ENCODE results near the gene THAP8.
A peak's percentile ranks its signal among the peaks of the same experiment; 100 is the strongest.

THAP8 gene

DNA sequence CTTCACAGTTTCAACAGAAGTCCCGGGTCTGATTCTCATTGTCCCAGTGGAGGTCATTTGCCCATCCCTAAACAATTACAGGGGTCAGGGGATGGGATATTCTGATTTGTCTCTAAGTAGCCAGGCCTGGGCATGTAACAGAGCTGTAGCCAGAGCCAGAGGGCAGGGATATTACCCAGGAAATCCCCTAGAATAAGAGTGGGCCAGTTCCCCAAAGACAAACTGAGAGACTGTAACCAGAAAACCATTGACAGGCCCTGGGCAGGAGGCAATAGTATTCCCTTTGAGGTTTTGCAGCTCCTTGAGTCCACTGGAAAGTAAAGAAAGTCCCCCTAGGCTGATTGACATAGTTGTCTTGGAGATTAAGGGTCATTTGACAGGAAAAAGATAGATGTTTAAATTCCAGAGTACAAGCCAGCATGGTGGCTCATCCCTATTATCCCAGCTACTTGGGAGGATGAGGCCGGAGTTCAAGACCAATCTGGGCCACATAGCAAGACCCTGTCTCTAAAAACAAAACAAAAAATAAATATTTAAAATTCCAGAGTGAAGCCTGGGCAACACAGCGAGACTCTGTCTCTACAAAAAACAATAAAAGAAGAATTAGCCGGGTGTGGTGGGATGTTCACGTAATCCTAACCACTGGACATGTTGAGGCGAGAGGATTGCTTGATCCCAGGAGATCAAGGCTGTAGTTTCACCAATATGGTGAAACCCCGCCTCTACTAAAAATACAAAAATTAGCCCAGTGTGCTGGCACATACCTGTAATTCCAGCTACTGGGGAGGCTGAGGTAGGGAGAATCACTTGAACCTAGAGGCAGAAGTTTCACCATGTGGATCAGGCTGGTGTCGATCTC is 60.9 kb downstream of the THAP8 start:
- DNase-seq = no peak

DNA sequence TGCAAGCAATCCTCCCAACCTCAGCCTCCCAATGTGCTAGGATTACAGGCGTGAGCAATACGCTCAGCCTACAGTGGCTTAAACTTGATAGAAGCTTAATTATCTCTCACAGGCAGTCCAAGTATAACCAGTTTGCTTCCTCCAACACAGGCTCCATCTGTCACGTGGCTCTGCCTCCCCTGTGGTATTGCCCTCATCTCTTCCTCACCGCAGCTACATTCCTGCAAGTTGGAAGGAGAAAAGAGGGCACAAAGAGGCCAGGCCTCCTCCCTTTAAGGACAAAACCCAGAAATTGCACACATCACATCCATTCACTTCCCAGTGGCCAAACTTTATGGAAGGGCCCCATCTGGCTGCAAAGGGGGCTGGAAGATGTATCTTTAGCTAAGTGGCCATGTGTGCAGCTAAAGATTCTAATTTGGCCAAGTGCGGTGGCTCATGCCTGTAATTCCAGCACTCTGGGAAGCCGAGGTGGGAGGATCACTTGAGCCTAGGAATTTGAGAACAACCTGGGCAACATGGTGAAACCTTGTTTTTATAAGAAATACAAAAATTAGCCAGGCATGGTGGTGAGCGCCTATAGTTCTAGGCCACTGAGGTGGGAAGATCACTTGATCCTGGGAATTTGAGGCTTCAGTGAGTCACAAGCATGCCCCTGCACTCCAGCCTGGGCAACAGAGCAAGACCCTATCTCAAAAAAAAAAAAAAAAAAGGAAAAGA is 62.2 kb downstream of the THAP8 start:
- DNase-seq = peak; percentile 74 to 79

DNA sequence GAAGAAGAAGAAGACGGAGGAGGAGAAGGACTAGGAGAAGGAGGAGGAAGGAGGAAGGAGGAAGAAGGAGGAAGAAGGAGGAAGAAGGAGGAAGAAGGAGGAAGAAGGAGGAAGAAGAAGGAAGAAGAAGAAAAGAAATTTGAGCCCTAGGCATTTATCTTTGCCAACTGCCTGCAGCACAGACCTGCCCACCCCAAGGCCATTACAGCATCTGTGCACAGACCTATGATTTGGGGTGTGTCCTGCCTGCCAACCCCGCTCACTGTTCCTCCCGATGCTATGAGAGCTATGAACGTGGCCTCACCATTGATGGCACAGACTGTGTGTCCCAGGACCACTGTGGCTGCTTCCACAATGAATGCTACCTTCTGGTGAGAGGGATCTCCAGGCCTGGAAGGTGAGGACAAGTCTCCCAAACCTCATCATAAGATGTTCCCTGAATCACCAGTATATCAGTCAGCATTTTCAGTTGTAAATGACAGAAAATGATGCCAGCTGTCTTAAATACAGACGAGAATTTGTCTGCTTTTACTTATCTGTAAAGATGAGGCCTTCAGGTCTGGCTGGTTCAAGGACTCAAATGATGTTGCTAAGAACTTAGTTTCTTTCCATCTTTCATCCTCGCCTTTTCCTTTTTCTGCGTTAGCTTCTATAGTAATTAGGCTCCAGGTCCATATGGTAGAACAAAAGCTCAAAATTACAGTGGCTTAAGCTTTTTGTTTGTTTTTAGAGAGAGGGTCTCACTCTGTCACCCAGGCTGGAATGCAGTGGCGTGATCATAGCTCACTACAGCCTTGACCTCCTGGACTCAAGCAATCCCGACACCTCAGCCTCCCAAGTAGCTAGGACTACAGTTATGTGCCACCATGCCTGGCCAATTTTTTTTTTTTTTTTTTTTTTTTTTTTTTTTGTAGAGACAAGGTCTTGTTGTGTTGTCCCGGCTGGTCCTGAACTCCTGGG is 63.0 kb downstream of the THAP8 start:
- DNase-seq = no peak

DNA sequence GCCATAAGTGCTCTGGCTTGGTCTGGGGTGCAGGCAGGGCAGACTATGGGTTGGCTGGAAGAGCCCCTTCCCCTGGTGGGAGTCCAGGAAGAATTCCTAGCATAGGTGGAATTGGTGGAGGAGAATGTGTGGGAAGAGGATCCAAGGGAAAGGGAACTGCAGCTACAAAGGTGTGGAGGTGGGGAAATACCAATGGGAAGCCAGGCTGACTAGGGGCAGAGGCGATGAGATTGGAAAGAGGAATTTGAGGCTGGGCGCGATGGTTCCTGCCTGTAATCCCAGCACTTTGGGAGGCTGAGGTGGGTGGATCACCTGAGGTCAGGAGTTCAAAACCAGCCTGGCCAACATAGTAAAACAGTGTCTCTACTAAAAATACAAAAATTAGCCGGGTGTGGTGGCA is 63.9 kb downstream of the THAP8 start:
- no peak for DNase-seq

DNA sequence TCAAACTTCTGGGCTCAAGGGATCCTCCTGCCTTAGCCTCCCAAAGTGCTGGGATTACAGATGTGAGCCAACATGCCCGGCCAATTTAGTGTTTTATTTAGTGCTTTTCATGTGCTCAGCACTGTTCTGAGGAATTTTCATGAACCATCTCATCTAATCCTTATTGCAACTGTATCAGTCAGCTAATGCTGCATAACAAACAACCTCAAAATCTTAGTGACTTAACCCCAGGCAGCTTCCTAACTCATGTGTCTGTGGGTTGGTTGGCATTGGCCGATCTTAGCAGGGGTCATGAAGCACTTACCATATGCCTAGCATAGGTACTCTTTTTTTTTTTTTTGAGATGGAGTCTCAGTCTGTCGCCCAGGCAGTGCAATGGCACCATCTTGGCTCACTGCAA is 65.3 kb downstream of the THAP8 start:
- DNase-seq = no peak

DNA sequence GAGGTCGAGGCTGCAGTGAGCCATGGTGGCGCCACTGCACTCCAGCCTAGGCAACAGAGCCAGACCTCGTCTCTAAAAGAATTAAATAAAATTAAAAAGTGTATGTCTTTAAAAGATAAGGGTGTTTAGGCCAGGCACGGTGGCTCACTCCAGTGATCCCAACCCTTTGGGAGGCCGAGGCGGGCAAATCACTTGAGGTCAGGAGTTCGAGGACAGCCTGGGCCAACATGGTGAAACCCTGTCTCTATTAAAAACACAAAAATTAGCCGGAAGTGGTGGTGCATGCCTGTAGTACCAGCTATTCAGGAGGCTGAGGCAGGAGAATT is 66.6 kb downstream of the THAP8 start:
- DNase-seq = no peak

DNA sequence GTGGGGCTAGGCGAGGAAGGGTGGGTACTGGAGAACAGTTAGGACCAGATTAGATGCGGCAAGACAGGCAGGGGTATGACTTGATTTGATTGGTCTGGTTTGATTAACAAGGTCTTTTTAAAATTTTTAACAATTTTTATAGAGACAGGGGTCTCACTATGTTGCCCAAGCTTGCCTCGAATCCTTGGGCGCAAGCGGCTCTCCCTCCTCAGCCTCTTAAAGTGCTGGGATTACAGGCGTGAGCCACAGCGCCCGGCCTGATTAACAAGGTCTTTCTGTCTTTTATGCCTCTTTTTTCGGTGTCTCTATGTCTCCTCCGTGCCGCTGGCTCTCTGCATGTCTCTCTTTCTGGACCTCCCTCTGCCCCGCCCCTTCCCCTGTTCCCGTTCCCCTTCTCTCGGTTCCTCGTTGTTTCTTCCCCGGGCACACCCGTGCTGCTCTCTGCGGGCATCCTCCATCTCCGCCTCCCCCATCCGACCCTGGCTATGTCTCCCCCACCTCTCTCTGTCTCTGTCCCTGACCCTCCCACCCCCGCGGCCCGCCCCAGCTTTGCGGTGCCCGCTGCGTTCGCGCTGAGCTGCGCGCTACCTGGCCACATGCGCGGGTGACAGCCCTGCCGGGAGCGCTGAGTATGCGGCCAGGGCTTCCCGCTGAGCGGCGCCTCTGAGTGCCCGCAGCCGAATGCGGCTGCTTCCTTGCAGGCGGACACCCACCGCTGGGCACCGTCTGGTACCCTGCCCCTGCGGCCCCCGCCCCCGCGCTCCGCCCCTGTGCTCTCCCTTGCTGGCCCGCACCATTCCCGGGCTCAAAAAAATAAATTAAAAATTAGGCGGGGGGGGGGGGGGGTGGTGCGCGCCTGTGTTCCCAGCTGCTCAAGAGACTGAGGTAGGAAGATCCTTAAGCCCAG is 67.2 kb downstream of the THAP8 start:
- peak; percentile 73 to 80 for DNase-seq

DNA sequence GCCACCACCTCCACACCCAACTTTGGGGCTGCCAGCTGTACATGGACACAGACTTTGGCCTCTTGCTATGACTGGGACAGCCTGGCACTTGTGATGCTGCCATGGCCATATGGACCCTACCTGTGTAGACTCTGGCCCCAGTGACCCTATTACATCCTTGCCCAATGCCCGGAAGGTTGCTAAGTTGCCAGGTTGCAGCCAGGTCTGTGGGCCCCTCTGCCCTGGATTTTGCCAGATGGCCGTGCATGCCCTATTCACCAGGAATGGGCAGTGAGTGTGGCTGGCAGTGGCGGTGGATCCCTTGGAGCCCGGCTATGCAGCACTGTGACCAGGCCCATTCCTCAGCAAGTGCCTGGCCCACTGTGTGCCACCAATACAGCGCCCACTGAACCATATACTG is 68.0 kb downstream of the THAP8 start:
- DNase-seq = no peak

Data from NCI-H524 (cell line).